Muscle of leg (tissue), 11 donors: ENCODE measurements around the gene PRKAR2A. TPM values are rescaled to one million over a fixed set of nuclear protein-coding genes. Genes with fewer than 3 reads are reported as not detected.

Experiments used
- DNase-seq: peaks from one replicate; pipeline ENCODE4 v3.0.0; 2013
- H3K27ac ChIP-seq: one replicate; pipeline ENCODE4 v1.5.1; 2013; ENCODE audit warnings: mild to moderate bottlenecking, low read length, control low read depth
- H3K27me3 ChIP-seq: one replicate; pipeline ENCODE4 v1.6.1; 2013; ENCODE audit warnings: low read length; ENCODE audit not compliant: control insufficient read depth, insufficient read depth
- H3K36me3 ChIP-seq: one replicate; pipeline ENCODE4 v1.6.1; 2013; ENCODE audit warnings: low read length; ENCODE audit not compliant: control insufficient read depth, insufficient read depth
- H3K4me1 ChIP-seq: one replicate; pipeline ENCODE4 v1.6.1; 2013; ENCODE audit warnings: low read length; ENCODE audit not compliant: control insufficient read depth, insufficient read depth
- H3K4me3 ChIP-seq: one replicate; pipeline ENCODE4 v1.5.1; 2013; ENCODE audit warnings: low read length, control low read depth
- H3K9me3 ChIP-seq: replicated peaks from 2 replicates; pipeline ENCODE4 v1.6.1; 2013; ENCODE audit warnings: low read depth, low read length; ENCODE audit not compliant: control insufficient read depth
- WGBS: methylation state at CpG from one replicate; pipeline ENCODE4 v1.1.5; 2013; ENCODE audit warnings: missing lambda C conversion rate; ENCODE audit not compliant: insufficient coverage; 5-methylcytosine and 5-hydroxymethylcytosine counted together
- polyA plus RNA-seq, 8 donors: library from polyadenylated mRNA; unstranded; fragments of 120-200 nt; gene quantifications; one replicate each; pipeline versions ENCODE4 v1.2.1 to v1.2.3, GENCODE V29; 2013; ENCODE audit warnings: inconsistent platforms in 1 of 8, low replicate concordance in 1 of 8; ENCODE audit not compliant: insufficient read length in 8 of 8, insufficient read depth in 1 of 8
- total RNA-seq: library from RNA; stranded (reverse); fragments of 120-200 nt; gene quantifications from one replicate; pipeline ENCODE4 v1.2.4, GENCODE V29; 2013

PRKAR2A gene
- total and polyA plus RNA-seq, 9 donors = 23.3 to 41.1 (median 35.5) TPM

DNA sequence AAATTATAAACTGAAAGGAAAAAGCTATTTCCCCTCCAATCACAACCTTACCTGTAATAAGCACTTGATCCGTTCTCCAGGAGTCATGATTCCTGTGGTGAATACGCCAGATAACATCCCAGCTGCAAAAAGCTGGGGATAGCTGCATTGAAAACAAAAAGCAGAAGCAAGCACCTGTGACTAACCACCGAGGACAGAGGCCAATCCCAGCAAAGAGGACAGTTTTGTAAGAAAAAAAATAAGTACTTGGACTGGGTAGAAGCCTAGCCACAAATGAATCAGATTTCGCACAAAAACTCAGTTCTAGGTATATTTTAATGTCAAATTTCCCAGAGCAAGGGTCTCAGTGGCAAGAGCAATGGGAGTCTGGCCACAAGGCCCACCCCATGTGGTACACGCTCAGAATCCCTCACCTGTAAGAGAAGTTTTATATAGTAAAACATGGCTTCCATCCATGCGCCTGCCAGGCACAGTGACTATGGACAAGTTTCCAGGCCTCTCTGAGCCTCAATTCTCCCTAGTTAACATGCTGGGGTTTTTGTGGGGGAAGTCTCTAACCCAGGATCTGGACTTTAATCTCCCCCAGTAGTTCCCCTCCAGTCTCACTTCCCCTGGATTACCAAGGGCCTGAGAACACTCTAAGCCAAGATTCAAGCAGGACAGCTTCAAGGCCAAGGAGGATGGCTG lies 31.8 kb upstream of the PRKAR2A start:
- no peaks in the 10 kb centered on the region for H3K9me3 ChIP-seq
- 75% methylated on average over 1 of the region's 6 CpGs for WGBS
- DNase-seq = no peak
- H3K36me3 ChIP-seq = peaks cover 6% of the 10 kb centered on the region
- no peaks in the 10 kb centered on the region for H3K27me3 ChIP-seq
- H3K4me1 ChIP-seq = no peaks in the 10 kb centered on the region
- no peak overlapping the region for H3K27ac ChIP-seq
- no peak overlapping the region for H3K4me3 ChIP-seq

DNA sequence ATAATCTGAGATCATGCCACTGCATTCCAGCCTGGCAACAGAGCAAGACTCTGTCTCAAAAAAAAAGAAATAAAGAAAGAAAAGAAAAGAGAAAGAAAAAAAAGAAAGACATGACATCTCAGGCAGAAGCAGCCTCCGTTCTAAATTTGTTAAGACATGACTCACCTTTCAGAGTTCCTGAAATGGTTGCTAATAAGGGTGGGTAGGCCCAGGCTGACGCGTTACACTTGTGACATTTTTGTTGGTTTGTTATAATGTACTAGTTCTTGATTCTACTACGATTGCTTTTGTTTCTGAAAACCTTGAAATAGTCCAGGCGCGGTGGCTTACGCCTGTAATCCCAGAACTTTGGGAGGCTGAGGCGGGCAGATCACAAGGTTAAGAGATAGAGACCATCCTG lies 30.0 kb upstream of the PRKAR2A start:
- Histone ChIP-seq H3K27ac (no peak overlapping the region), H3K27me3 (no peaks in the 10 kb centered on the region), H3K9me3 (no peaks in the 10 kb centered on the region), H3K4me3 (no peak overlapping the region), H3K4me1 (no peaks in the 10 kb centered on the region), H3K36me3 (peaks cover 2% of the 10 kb centered on the region)
- DNase-seq = no peak
- 93% methylated on average over 4 of the region's 8 CpGs for WGBS

DNA sequence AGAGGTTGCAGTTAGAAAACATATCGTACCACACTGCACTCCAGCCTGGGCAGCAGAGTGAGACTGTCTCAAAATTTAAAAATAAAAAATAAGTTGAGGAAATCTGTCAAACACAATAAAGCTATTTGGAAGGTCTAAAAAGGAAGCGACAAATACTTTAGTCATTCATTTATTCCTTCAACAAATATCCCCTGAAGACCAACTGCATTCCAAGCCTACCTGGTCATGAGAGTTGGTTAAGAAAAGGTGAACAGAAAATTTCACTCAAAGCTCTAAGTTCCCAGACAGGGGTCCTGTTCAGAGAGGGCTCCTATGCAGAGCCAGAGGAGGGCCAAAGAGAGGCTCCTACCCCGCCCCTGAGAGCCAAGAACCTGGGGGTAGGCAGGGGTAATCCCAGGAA lies 15.4 kb upstream of the PRKAR2A start:
- no peak overlapping the region for H3K4me3 ChIP-seq
- no peaks in the 10 kb centered on the region for H3K9me3 ChIP-seq
- H3K27ac ChIP-seq = no peak overlapping the region
- DNase-seq = no peak
- H3K27me3 ChIP-seq = no peaks in the 10 kb centered on the region
- H3K36me3 ChIP-seq = no peaks in the 10 kb centered on the region
- peaks cover 3% of the 10 kb centered on the region for H3K4me1 ChIP-seq
- WGBS = 100% methylated on average over 1 of the region's 3 CpGs

DNA sequence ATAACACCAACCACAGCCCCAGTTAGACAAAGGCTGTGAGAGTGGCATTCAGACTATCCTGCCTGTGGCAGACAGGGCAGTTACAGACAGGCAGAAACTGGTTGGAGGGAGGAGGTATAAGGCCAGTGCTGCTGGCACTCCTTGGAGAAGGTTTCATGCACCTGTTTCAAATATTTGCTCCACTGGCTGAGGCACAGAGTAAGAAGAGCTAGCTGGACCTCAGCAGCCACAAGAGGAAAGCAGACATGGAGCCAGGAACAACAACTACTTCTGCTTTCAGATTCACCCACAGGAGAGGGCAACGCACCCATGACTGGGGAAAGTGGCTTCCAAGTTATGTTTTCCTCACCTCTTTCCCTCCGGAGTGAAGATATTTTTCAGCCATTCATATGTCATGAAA lies 11.5 kb upstream of the PRKAR2A start:
- Histone ChIP-seq H3K4me3 (no peak overlapping the region), H3K4me1 (peaks cover 12% of the 10 kb centered on the region), H3K9me3 (no peaks in the 10 kb centered on the region), H3K36me3 (peaks cover 6% of the 10 kb centered on the region), H3K27ac (peak overlapping the region; percentile 63), H3K27me3 (no peaks in the 10 kb centered on the region)
- peak; percentile 54 for DNase-seq
- no CpG with 5 or more reads among the region's 2 CpGs for WGBS

DNA sequence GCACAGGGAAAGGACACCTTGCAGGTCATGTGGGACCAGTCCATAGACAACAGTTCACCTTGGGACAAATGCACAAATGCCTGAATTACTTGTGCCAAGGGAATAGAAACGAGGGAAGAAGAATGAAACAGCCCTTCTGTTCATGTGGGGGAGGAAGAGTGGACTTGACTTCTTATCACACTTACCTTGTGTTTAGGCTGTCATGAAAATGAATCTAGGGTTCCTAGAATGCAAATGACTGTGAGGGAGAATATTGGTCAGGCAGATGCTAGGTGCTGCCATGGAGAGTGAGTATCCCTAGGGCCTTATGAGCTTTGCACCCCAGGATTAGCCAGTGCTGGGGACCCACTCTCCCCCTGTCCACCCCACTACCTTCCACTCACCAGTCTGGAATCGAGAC lies 11.0 kb upstream of the PRKAR2A start:
- WGBS = 82% methylated on average over 1 of the region's 2 CpGs
- H3K27ac ChIP-seq = peak overlapping the region; percentile 63
- no peak overlapping the region for H3K4me3 ChIP-seq
- DNase-seq = no peak
- H3K27me3 ChIP-seq = no peaks in the 10 kb centered on the region
- peaks cover 6% of the 10 kb centered on the region for H3K36me3 ChIP-seq
- no peaks in the 10 kb centered on the region for H3K9me3 ChIP-seq
- peaks cover 14% of the 10 kb centered on the region for H3K4me1 ChIP-seq

DNA sequence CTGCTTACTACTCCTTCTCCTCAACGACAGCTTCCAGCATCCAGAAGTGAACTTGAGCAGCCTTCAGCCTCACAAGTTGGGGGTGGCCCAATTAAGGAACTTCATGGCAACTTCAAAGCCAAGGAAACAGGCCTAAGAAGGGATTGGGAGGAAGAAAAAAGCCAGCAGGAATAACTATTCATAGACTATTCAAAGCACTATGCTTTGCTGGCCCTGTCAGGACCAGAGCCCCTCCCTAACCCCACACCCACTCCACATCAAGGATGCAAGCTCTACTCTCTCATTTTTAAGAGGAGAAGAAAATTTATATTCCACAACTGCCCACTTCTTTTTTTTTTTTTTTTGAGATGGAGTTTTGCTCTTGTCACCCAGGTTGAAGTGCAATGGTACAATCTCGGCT lies 10.0 kb upstream of the PRKAR2A start:
- H3K4me3 ChIP-seq = no peak overlapping the region
- H3K4me1 ChIP-seq = peaks cover 22% of the 10 kb centered on the region
- no peaks in the 10 kb centered on the region for H3K9me3 ChIP-seq
- no peak for DNase-seq
- no peaks in the 10 kb centered on the region for H3K27me3 ChIP-seq
- no CpG with 5 or more reads among the region's 2 CpGs for WGBS
- no peak overlapping the region for H3K27ac ChIP-seq
- H3K36me3 ChIP-seq = peaks cover 6% of the 10 kb centered on the region

GRCh38 chr3:48856469-48856868 lies 8.8 kb upstream of the PRKAR2A start:
- H3K36me3 ChIP-seq = peaks cover 6% of the 10 kb centered on the region
- DNase-seq = no peak

DNA sequence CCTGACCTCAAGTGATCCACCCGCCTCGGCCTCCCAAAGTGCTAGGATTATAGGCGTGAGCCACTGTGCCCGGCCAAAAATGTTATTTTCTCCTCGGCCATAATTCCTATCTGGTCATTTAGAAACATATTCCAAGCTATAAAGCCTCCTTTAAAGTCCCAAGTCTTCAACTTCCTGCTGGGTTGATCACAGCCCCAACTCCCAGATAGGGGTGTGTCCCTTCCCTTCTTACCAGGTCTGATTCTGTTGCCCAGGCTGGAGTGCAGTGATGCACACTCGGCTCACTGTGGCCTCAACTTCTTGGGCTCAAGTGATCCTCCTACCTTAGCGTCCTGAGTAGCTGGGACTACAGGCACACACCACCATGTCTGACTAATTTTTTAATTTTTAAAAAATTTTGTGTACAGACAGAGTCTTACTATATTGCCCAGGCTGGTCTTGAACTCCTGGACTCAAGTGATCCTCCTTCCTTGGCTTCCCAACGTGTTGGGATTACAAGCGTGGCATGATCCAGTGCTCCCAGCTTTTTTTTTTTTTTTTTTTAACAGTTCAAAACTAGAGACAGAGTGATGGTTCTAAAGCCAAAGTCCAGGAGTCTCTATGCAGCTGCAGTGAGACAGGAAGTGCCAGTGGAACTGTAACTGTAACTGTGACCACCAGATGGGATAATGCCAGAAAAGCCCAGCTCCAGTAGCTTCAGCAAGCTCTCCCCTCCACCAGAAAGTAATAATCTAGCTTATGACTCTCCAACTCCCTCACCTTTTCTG lies 8.2 kb upstream of the PRKAR2A start:
- H3K4me1 ChIP-seq = peaks cover 33% of the 10 kb centered on the region
- H3K4me3 ChIP-seq = no peak overlapping the region
- peaks cover 6% of the 10 kb centered on the region for H3K36me3 ChIP-seq
- DNase-seq = peak; percentile 40
- H3K9me3 ChIP-seq = no peaks in the 10 kb centered on the region
- WGBS = 82% methylated on average over 6 of the region's 9 CpGs
- H3K27ac ChIP-seq = peak overlapping the region; percentile 25
- H3K27me3 ChIP-seq = no peaks in the 10 kb centered on the region

More at GRCh38 chr3:48856469-48856868, 8.8 kb upstream of the PRKAR2A start:
- H3K27ac ChIP-seq = peak overlapping the region; percentile 49
- no peak overlapping the region for H3K4me3 ChIP-seq
- no peaks in the 10 kb centered on the region for H3K27me3 ChIP-seq
- WGBS = 14% methylated on average over 2 of the region's 4 CpGs
- no peaks in the 10 kb centered on the region for H3K9me3 ChIP-seq
- peaks cover 29% of the 10 kb centered on the region for H3K4me1 ChIP-seq

GRCh38 chr3:48852151-48852550 lies 4.5 kb upstream of the PRKAR2A start:
- no peaks in the 10 kb centered on the region for H3K9me3 ChIP-seq
- DNase-seq = no peak
- 69% methylated on average over 4 of the region's 5 CpGs for WGBS

DNA sequence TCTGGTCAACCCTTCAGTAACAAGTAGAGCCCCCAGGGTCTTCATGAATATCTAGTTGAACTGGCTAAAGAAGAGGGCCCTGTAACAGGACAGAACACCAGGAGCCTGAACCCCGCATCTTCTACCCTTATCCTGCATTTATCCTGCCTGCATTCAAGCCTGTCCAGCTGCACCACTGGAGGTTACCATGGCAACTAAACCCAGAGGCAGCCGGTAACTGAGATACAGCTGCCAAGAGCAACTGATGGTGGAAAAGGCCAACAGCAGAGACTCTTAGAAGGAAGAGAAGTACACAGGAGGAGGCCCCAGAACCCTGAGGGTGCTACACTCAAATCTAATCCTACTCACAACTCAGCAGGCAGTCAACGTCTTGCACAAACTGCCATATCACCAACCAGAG lies 3.7 kb upstream of the PRKAR2A start:
- Histone ChIP-seq H3K4me3 (no peak overlapping the region), H3K27ac (no peak overlapping the region), H3K4me1 (peaks cover 41% of the 10 kb centered on the region), H3K9me3 (no peaks in the 10 kb centered on the region), H3K27me3 (no peaks in the 10 kb centered on the region), H3K36me3 (no peaks in the 10 kb centered on the region)
- DNase-seq = peak; percentile 74
- WGBS = no CpG with 5 or more reads among the region's 3 CpGs

More at GRCh38 chr3:48852151-48852550, 4.5 kb upstream of the PRKAR2A start:
- Histone ChIP-seq H3K4me1 (peaks cover 42% of the 10 kb centered on the region), H3K27ac (no peak overlapping the region), H3K27me3 (no peaks in the 10 kb centered on the region), H3K4me3 (no peak overlapping the region), H3K36me3 (peaks cover 3% of the 10 kb centered on the region)
